Measurements from ENCODE around the gene BCL2L12. TPM values are rescaled to one million over a fixed set of nuclear protein-coding genes. Genes with fewer than 3 reads are reported as not detected.

Gene BCL2L12
- total RNA-seq, 2 experiments from 2014 or later = 63.4 to 64.6 TPM

DNA sequence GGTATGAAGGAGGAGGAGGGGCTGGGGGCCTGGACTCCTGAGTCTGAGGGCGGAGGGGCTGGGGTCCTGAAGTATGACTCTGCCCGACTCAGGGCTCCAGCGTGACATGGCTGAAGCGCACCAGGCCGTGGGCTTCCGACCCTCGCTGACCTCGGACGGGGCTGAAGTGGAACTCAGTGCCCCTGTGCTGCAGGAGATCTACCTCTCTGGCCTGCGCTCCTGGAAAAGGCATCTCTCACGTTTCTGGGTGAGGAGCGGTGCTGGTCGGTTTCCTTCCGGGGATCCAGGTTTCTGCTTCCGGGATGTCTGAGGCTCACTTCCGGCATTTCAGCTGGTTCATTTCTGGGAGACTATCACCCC, 26.4 kb downstream of the BCL2L12 start:
- no peak overlapping the region for H3K27ac Mint-ChIP-seq
- no peaks in the 10 kb centered on the region for H3K9me3 Mint-ChIP-seq
- no peak overlapping the region for H3K4me3 Mint-ChIP-seq
- H3K36me3 Mint-ChIP-seq (ENCODE audit: low read depth) = peaks cover 22% of the 10 kb centered on the region
- ChIA-PET POLR2A (interaction anchor here (0.9 to 1.6 kb wide), 2 partner anchors 11 to 26 kb away, joined by 3 to 5 read pairs; no protein-coding TSS in a partner anchor), CTCF (interaction anchor here (4.6 kb wide), 1 partner anchor 11 kb away, joined by 19 read pairs; no protein-coding TSS in a partner anchor)
- no peak for DNase-seq
- peaks cover 14% of the 10 kb centered on the region for H3K27me3 Mint-ChIP-seq
- peaks cover 26% of the 10 kb centered on the region for H3K4me1 Mint-ChIP-seq (ENCODE audit: low read depth)
- intact Hi-C loops (cut with micrococcal nuclease) = no loop called here
- TF ChIP-seq, protein P1, sequence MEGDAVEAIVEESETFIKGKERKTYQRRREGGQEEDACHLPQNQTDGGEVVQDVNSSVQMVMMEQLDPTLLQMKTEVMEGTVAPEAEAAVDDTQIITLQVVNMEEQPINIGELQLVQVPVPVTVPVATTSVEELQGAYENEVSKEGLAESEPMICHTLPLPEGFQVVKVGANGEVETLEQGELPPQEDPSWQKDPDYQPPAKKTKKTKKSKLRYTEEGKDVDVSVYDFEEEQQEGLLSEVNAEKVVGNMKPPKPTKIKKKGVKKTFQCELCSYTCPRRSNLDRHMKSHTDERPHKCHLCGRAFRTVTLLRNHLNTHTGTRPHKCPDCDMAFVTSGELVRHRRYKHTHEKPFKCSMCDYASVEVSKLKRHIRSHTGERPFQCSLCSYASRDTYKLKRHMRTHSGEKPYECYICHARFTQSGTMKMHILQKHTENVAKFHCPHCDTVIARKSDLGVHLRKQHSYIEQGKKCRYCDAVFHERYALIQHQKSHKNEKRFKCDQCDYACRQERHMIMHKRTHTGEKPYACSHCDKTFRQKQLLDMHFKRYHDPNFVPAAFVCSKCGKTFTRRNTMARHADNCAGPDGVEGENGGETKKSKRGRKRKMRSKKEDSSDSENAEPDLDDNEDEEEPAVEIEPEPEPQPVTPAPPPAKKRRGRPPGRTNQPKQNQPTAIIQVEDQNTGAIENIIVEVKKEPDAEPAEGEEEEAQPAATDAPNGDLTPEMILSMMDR (IDR thresholded peaks at IDR 0.05) = no peak
- no peak for ATAC-seq

GRCh38 chr19:49696115-49696514, 30.4 kb downstream of the BCL2L12 start:
- DNase-seq (no peak), ATAC-seq (no peak)
- Mint-ChIP-seq H3K4me1 (ENCODE audit: low read depth) (peaks cover 6% of the 10 kb centered on the region), H3K27me3 (peaks cover 6% of the 10 kb centered on the region), H3K27ac (no peak overlapping the region), H3K4me3 (no peak overlapping the region), H3K36me3 (ENCODE audit: low read depth) (no peaks in the 10 kb centered on the region), H3K9me3 (no peaks in the 10 kb centered on the region)
- ChIA-PET POLR2A (interaction anchor here (1.1 kb wide), 1 partner anchor 8 kb away, joined by 3 read pairs; no protein-coding TSS in a partner anchor), CTCF (interaction anchor here (1.2 kb wide), 1 partner anchor 15 kb away, joined by 6 read pairs; no protein-coding TSS in a partner anchor)
- intact Hi-C loops (cut with micrococcal nuclease) = no loop called here
- TF ChIP-seq, protein P1 (IDR thresholded peaks at IDR 0.05) = no peak

GRCh38 chr19:49696865-49697264, 31.1 kb downstream of the BCL2L12 start:
- ATAC-seq (no peak), DNase-seq (no peak)
- Mint-ChIP-seq H3K36me3 (ENCODE audit: low read depth) (no peaks in the 10 kb centered on the region), H3K4me3 (no peak overlapping the region), H3K9me3 (no peaks in the 10 kb centered on the region), H3K4me1 (ENCODE audit: low read depth) (no peaks in the 10 kb centered on the region), H3K27me3 (peaks cover 6% of the 10 kb centered on the region), H3K27ac (no peak overlapping the region)
- intact Hi-C loops (cut with micrococcal nuclease) = no loop called here
- TF ChIP-seq, protein P1 (IDR thresholded peaks at IDR 0.05) = no peak
- CTCF ChIA-PET = interaction anchor here (1.2 kb wide), 1 partner anchor 16 kb away, joined by 6 read pairs; no protein-coding TSS in a partner anchor
- POLR2A ChIA-PET = interaction anchor here (1.1 kb wide), 1 partner anchor 9 kb away, joined by 3 read pairs; no protein-coding TSS in a partner anchor

- ATAC-seq (no peak), DNase-seq (no peak)
- intact Hi-C loops (cut with micrococcal nuclease) = no loop called here
- CTCF ChIA-PET = interaction anchor here (1.6 to 3.3 kb wide), 4 partner anchors 10 to 27 kb away, joined by 4 to 11 read pairs (median 5); partner anchors contain the start of gene ADM5
- no peak overlapping the region for H3K4me3 Mint-ChIP-seq
- H3K4me1 Mint-ChIP-seq (ENCODE audit: low read depth) = no peaks in the 10 kb centered on the region
- no peaks in the 10 kb centered on the region for H3K9me3 Mint-ChIP-seq
- H3K36me3 Mint-ChIP-seq (ENCODE audit: low read depth) = no peaks in the 10 kb centered on the region
- H3K27ac Mint-ChIP-seq = no peak overlapping the region
- POLR2A ChIA-PET = interaction anchor here (1.6 kb wide), 1 partner anchor 15 kb away, joined by 6 read pairs; no protein-coding TSS in a partner anchor
- TF ChIP-seq, protein P1 (IDR thresholded peaks at IDR 0.05) = no peak
- no peaks in the 10 kb centered on the region for H3K27me3 Mint-ChIP-seq
These were observed 33.6 kb downstream of the BCL2L12 start for GRCh38 chr19:49699364-49699763.

DNA sequence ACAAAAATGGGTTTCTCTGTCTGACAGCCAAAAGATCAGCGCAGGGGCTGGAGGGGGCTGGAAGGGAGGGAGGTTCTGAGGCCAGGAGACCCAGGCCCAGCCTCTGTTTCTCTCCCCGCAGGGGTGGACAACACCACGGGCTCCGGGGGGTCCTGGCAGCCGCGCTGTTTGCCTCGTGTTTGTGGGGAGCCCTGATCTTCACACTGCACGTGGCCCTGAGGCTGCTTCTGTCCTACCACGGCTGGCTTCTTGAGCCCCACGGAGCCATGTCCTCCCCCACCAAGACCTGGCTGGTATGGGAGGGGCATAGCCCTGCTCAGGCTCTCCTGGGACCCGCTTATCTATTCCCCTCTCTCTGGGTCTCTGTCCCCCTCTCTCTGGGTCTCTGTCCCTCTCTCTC, 34.8 kb downstream of the BCL2L12 start:
- ATAC-seq (no peak), DNase-seq (no peak)
- Mint-ChIP-seq H3K9me3 (no peaks in the 10 kb centered on the region), H3K36me3 (ENCODE audit: low read depth) (no peaks in the 10 kb centered on the region), H3K27ac (no peak overlapping the region), H3K27me3 (no peaks in the 10 kb centered on the region), H3K4me3 (no peak overlapping the region), H3K4me1 (ENCODE audit: low read depth) (no peaks in the 10 kb centered on the region)
- POLR2A ChIA-PET = interaction anchor here (1.6 kb wide), 1 partner anchor 16 kb away, joined by 6 read pairs; no protein-coding TSS in a partner anchor
- CTCF ChIA-PET = interaction anchor here (0.7 to 3.3 kb wide), 2 partner anchors 17 to 22 kb away, joined by 3 to 11 read pairs; no protein-coding TSS in a partner anchor
- intact Hi-C loops (cut with micrococcal nuclease) = no loop called here
- TF ChIP-seq, protein P1 (IDR thresholded peaks at IDR 0.05) = no peak
